Tibial artery (tissue), 4 donors: ENCODE measurements around the gene TTC22.

Experiments used
- DNase-seq, 2 donors: peaks; one replicate each; pipeline ENCODE4 v3.0.0-alpha.2; 2019
- H3K27ac ChIP-seq, 2 donors: fragments of 200-600 bp; sonication (generic) in 1 of 2; 1 replicate in 1 of 2; 2 replicates in 1 of 2; pipeline ENCODE4 v1.5.1; 2018 to 2019; ENCODE audit warnings: mild to moderate bottlenecking in 1 of 2
- H3K27me3 ChIP-seq, 2 donors: fragments of 200-600 bp; sonication (generic) in 1 of 2; one replicate each; pipeline versions ENCODE4 v1.5.1 to v1.6.0; 2016 to 2019
- H3K36me3 ChIP-seq, 3 donors: fragments of 200-600 bp; sonication (generic) in 2 of 3; one replicate each; pipeline ENCODE4 v1.5.1; 2016 to 2019; ENCODE audit warnings: mild to moderate bottlenecking in 2 of 3
- H3K4me1 ChIP-seq, 4 donors: fragments of 200-600 bp; sonication (generic) in 2 of 4; 1 replicate in 3 of 4; 2 replicates in 1 of 4; pipeline ENCODE4 v1.5.1; 2016 to 2019
- H3K4me3 ChIP-seq, 2 donors: fragments of 200-600 bp; sonication (generic) in 1 of 2; 1 replicate in 1 of 2; 2 replicates in 1 of 2; pipeline ENCODE4 v1.5.1; 2018 to 2019; ENCODE audit warnings: mild to moderate bottlenecking in 2 of 2
- H3K9me3 ChIP-seq, 3 donors: fragments of 200-600 bp; sonication (generic) in 1 of 3; one replicate each; pipeline ENCODE4 v1.5.1; 2016 to 2019
- intact Hi-C: fragments of 100-400 bp; cut with DNase I; formaldehyde crosslinking; loops from one replicate; pipeline ENCODE4 v1.15.0; 2023; ENCODE audit warnings: low total_unique reads
- TF ChIP-seq, protein P1 (sequence below), 2 experiments: fragments of 200-600 bp in 1 of 2; fragments of 450-650 bp in 1 of 2; IDR thresholded peaks; one replicate each; pipeline ENCODE4 v1.5.1; 2017 to 2019; ENCODE audit warnings: antibody characterized with exemption in 2 of 2, mild to moderate bottlenecking in 1 of 2, moderate library complexity in 1 of 2

TTC22 gene

GRCh38 chr1:54800899-54801759, at the start of gene TTC22:
TSS of gene TTC22 (minus strand) at chr1:54801323. CDS start at chr1:54801163, 160 bp downstream.
- Histone ChIP-seq H3K9me3 (no peaks in the 10 kb centered on the region), H3K27me3 (peaks cover 0 to 38% of the 10 kb centered on the region in 2 donors), H3K4me3 (peak within 1 kb of the TSS; percentile 25 to 37), H3K36me3 (no peaks in the 10 kb centered on the region), H3K27ac (no peak within 1 kb of the TSS), H3K4me1 (peaks cover 0 to 44% (median 17%) of the 10 kb centered on the region in 4 donors)
- DNase-seq: peak in 1 of 2 donors; percentile 63
- TF ChIP-seq, protein P1, sequence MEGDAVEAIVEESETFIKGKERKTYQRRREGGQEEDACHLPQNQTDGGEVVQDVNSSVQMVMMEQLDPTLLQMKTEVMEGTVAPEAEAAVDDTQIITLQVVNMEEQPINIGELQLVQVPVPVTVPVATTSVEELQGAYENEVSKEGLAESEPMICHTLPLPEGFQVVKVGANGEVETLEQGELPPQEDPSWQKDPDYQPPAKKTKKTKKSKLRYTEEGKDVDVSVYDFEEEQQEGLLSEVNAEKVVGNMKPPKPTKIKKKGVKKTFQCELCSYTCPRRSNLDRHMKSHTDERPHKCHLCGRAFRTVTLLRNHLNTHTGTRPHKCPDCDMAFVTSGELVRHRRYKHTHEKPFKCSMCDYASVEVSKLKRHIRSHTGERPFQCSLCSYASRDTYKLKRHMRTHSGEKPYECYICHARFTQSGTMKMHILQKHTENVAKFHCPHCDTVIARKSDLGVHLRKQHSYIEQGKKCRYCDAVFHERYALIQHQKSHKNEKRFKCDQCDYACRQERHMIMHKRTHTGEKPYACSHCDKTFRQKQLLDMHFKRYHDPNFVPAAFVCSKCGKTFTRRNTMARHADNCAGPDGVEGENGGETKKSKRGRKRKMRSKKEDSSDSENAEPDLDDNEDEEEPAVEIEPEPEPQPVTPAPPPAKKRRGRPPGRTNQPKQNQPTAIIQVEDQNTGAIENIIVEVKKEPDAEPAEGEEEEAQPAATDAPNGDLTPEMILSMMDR (IDR thresholded peaks at IDR 0.05): no peak
- intact Hi-C loops: loop anchor here (10.0 kb wide), 1 partner anchor 706 kb away; no protein-coding TSS in a partner anchor

GRCh38 chr1:54850737-54851136, 49.6 kb upstream of the TTC22 start:
- intact Hi-C loops: no loop called here
- H3K4me1 ChIP-seq: peaks cover 0 to 18% (median 0%) of the 10 kb centered on the region in 4 donors
- peak overlapping the region in 1 of 2 donors; percentile 43 for H3K27ac ChIP-seq
- DNase-seq: peak in 1 of 2 donors; percentile 35
- H3K9me3 ChIP-seq: no peaks in the 10 kb centered on the region
- H3K27me3 ChIP-seq: no peaks in the 10 kb centered on the region
- H3K4me3 ChIP-seq: no peak overlapping the region
- TF ChIP-seq, protein P1 (IDR thresholded peaks at IDR 0.05): no peak
- peaks cover 0 to 55% (median 17%) of the 10 kb centered on the region in 3 donors for H3K36me3 ChIP-seq

DNA sequence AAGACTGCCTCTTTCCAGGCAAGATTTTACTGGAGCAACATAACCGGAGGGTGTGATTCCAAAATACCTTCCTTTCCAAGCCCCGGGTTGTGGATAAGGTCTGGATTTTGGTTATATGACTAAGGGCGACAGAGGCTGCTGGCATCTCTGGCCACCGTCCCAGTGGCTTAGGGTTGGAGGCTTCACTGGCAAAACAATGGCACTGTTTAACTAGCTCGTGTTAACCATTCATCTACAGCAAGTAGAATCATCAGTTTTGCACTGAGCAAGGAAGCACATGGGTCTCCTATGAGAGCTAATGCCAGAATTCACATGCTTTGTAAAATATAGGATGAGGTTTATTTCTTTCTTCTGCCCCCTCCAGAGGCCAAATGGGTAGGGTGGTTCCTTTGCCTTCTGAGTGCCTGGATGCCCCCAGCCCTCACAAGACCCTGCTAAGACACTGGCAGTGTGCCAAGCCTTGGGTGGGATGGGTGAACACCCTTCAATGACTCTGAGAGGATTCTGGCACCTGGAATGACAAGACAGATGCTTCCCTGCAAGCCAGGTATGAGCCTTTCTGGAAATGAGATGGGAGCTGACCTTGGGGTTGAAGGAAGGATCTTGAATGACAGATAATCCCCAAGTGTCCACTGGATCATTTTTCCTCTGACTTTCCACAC, 49.1 kb upstream of the TTC22 start:
- intact Hi-C loops: no loop called here
- Histone ChIP-seq H3K27ac (no peak overlapping the region), H3K4me3 (no peak overlapping the region), H3K4me1 (peaks cover 0 to 18% (median 0%) of the 10 kb centered on the region in 4 donors), H3K9me3 (no peaks in the 10 kb centered on the region), H3K27me3 (no peaks in the 10 kb centered on the region), H3K36me3 (peaks cover 0 to 55% (median 17%) of the 10 kb centered on the region in 3 donors)
- peak in 1 of 2 donors; percentile 60 for DNase-seq
- TF ChIP-seq, protein P1 (IDR thresholded peaks at IDR 0.05): no peak

DNA sequence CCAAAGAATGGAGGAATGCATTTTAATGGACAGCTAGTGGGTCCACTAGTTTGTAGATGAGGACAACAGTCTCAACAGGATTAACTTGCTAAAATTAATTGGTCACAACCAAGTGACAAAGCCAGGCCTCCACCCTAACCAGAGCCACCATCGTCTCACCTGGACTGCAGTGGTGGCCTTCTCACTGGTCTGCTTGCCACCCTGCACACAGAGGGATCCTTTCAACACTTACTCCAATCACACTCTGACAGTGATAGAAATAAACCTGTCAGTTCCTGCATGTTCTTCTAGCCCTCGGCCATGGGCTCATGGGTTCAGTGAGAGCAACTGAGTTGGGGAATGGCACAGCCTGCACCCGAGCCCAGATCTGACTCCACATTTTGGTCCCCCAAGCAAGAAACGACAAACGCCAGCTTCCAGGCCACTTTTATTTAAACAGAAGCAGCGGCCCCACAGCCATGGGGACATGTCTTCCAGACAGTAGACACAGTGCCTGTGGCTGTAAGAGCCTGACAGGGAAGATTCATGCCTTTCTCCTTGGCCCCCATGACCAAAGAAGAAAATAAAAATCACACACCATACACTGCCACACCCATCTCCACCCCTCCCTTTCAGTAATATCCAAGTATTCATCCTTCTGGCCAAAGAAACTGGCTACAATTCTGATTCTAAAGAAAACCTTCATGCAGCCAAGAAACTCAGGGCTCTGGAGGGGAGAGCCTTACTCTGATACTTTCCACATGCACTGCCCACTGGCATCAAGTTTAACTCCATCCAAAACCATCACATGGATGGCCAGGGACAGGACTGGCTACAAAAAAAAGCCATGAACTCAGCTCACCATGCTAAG, 48.3 kb upstream of the TTC22 start:
- Histone ChIP-seq H3K4me1 (peaks cover 0 to 18% (median 0%) of the 10 kb centered on the region in 4 donors), H3K4me3 (no peak overlapping the region), H3K9me3 (no peaks in the 10 kb centered on the region), H3K27ac (no peak overlapping the region), H3K36me3 (peaks cover 0 to 50% (median 17%) of the 10 kb centered on the region in 3 donors), H3K27me3 (no peaks in the 10 kb centered on the region)
- TF ChIP-seq, protein P1 (IDR thresholded peaks at IDR 0.05): no peak
- peak in 1 of 2 donors; percentile 13 for DNase-seq
- intact Hi-C loops: no loop called here
